Measurements from ENCODE around the gene KIRREL1. TPM values are rescaled to one million over a fixed set of nuclear protein-coding genes. Genes with fewer than 3 reads are reported as not detected.

KIRREL1 gene
- total and polyA plus RNA-seq, 2 experiments from 2014 or later = 5.1 to 35.2 TPM

GRCh38 chr1:157955221-157955620 is 38.2 kb upstream of the KIRREL1 start (continued):
- TF ChIP-seq CTCF (conservative IDR thresholded peaks at IDR 0.05; ENCODE audit: low read depth in 2 of 2) = no peak
- no peak for TF ChIP-seq ZNF331 (CRISPR knock-in tag; IDR thresholded peaks at IDR 0.05; ENCODE audit: low read depth)
- no peak for TF ChIP-seq JUNB (IDR thresholded peaks at IDR 0.05; ENCODE audit: unreplicated experiment)
- TF ChIP-seq CREB1 (CRISPR knock-in tag; IDR thresholded peaks at IDR 0.05; ENCODE audit: low read depth) = no peak
- no peak for TF ChIP-seq REST (IDR thresholded peaks at IDR 0.05; ENCODE audit: unreplicated experiment)
- no peak for TF ChIP-seq EZH2 (IDR thresholded peaks at IDR 0.05; ENCODE audit: low read depth, unreplicated experiment)
- TF ChIP-seq POLR2AphosphoS5 (IDR thresholded peaks at IDR 0.05; ENCODE audit: low read depth) = no peak

- no peak overlapping the region for H3K27ac ChIP-seq (ENCODE audit: low read depth)
- no peak overlapping the region for H3K4me3 ChIP-seq
- H3K27me3 Mint-ChIP-seq (ENCODE audit: insufficient read depth, low read depth, poor library complexity) = peaks cover 1% of the 10 kb centered on the region
- H3K4me1 Mint-ChIP-seq = no peaks in the 10 kb centered on the region
- no peaks in the 10 kb centered on the region for H3F3A ChIP-seq (replicated peaks; ENCODE audit: low read depth)
- H4K20me1 ChIP-seq (replicated peaks; ENCODE audit: insufficient read depth) = no peaks in the 10 kb centered on the region
- no peak overlapping the region for H3K4me3 Mint-ChIP-seq
- no peaks in the 10 kb centered on the region for H3K9me2 ChIP-seq (ENCODE audit: insufficient read depth)
- H3K79me2 ChIP-seq (replicated peaks; ENCODE audit: insufficient read depth) = no peaks in the 10 kb centered on the region
- H3K27ac Mint-ChIP-seq = no peak overlapping the region
- no peak for DNase-seq (ENCODE audit: low spot score)
- no peak overlapping the region for H2AFZ ChIP-seq
- H3K4me1 ChIP-seq (ENCODE audit: insufficient read depth) = no peaks in the 10 kb centered on the region
- H3K27me3 ChIP-seq (ENCODE audit: insufficient read depth) = no peaks in the 10 kb centered on the region
- ATAC-seq = no peak
- no peaks in the 10 kb centered on the region for H3K36me3 ChIP-seq (ENCODE audit: insufficient read depth)
- H3K36me3 Mint-ChIP-seq (ENCODE audit: low read depth) = no peaks in the 10 kb centered on the region
- no peak overlapping the region for H3K4me2 ChIP-seq
- no peaks in the 10 kb centered on the region for H3K9me3 Mint-ChIP-seq
- TF ChIP-seq ZNF462 (CRISPR knock-in tag; IDR thresholded peaks at IDR 0.05) = no peak
- TF ChIP-seq STAT1 (IDR thresholded peaks at IDR 0.05; ENCODE audit: unreplicated experiment) = no peak
- TF ChIP-seq ZNF331 (CRISPR knock-in tag; IDR thresholded peaks at IDR 0.05; ENCODE audit: low read depth) = no peak
- TF ChIP-seq REST (IDR thresholded peaks at IDR 0.05; ENCODE audit: unreplicated experiment) = no peak
- no peak for TF ChIP-seq ZNF114 (CRISPR knock-in tag; IDR thresholded peaks at IDR 0.05)
Measured at GRCh38 chr1:157955857-157956256, 37.6 kb upstream of the KIRREL1 start.

All from GM23338 (cell line).